IPS-15b (cell line): ENCODE measurements around the gene MBNL2.

Experiments used
- H3K27me3 ChIP-seq: one replicate; pipeline ENCODE4 v1.6.1; 2013; ENCODE audit warnings: low read length; ENCODE audit not compliant: control insufficient read depth, insufficient read depth
- H3K36me3 ChIP-seq: one replicate; pipeline ENCODE4 v1.6.1; 2013; ENCODE audit warnings: low read length; ENCODE audit not compliant: control insufficient read depth, insufficient read depth
- H3K4me1 ChIP-seq: one replicate; pipeline ENCODE4 v1.6.1; 2013; ENCODE audit warnings: mild to moderate bottlenecking, low read length; ENCODE audit not compliant: control insufficient read depth, insufficient read depth
- H3K4me3 ChIP-seq: one replicate; pipeline ENCODE4 v1.5.1; 2013; ENCODE audit warnings: low read depth, low read length
- H3K9ac ChIP-seq: one replicate; pipeline ENCODE4 v1.6.1; 2013; ENCODE audit warnings: low read depth, mild to moderate bottlenecking, low read length
- H3K9me3 ChIP-seq: one replicate; pipeline ENCODE4 v1.6.1; 2013; ENCODE audit warnings: mild to moderate bottlenecking, low read length; ENCODE audit not compliant: control insufficient read depth, insufficient read depth

MBNL2 gene

GRCh38 chr13:97353927-97354675 is 132.0 kb downstream of the MBNL2 start:
- no peaks in the 10 kb centered on the region for H3K4me1 ChIP-seq
- no peak overlapping the region for H3K4me3 ChIP-seq
- H3K27me3 ChIP-seq, result no peaks in the 10 kb centered on the region
- no peak overlapping the region for H3K9ac ChIP-seq
- no peaks in the 10 kb centered on the region for H3K9me3 ChIP-seq
- no peaks in the 10 kb centered on the region for H3K36me3 ChIP-seq

- Histone ChIP-seq H3K4me1 (no peaks in the 10 kb centered on the region), H3K9me3 (no peaks in the 10 kb centered on the region), H3K4me3 (no peak overlapping the region), H3K36me3 (no peaks in the 10 kb centered on the region), H3K27me3 (no peaks in the 10 kb centered on the region), H3K9ac (no peak overlapping the region)
Measured at GRCh38 chr13:97354808-97355207, 132.7 kb downstream of the MBNL2 start.

GRCh38 chr13:97356592-97356991 is 134.5 kb downstream of the MBNL2 start:
- H3K9ac ChIP-seq, result no peak overlapping the region
- no peaks in the 10 kb centered on the region for H3K9me3 ChIP-seq
- H3K36me3 ChIP-seq, result no peaks in the 10 kb centered on the region
- H3K27me3 ChIP-seq, result no peaks in the 10 kb centered on the region
- no peak overlapping the region for H3K4me3 ChIP-seq
- no peaks in the 10 kb centered on the region for H3K4me1 ChIP-seq

GRCh38 chr13:97359181-97360057 is 137.3 kb downstream of the MBNL2 start:
- Histone ChIP-seq H3K4me3 (no peak overlapping the region), H3K4me1 (no peaks in the 10 kb centered on the region), H3K27me3 (no peaks in the 10 kb centered on the region), H3K9ac (no peak overlapping the region), H3K9me3 (no peaks in the 10 kb centered on the region), H3K36me3 (no peaks in the 10 kb centered on the region)

GRCh38 chr13:97360610-97361009 is 138.5 kb downstream of the MBNL2 start:
- Histone ChIP-seq H3K4me3 (no peak overlapping the region), H3K4me1 (no peaks in the 10 kb centered on the region), H3K27me3 (no peaks in the 10 kb centered on the region), H3K9me3 (no peaks in the 10 kb centered on the region), H3K9ac (no peak overlapping the region), H3K36me3 (no peaks in the 10 kb centered on the region)

- no peaks in the 10 kb centered on the region for H3K36me3 ChIP-seq
- H3K4me3 ChIP-seq, result no peak overlapping the region
- no peaks in the 10 kb centered on the region for H3K27me3 ChIP-seq
- H3K4me1 ChIP-seq, result peaks cover 7% of the 10 kb centered on the region
- H3K9ac ChIP-seq, result no peak overlapping the region
- no peaks in the 10 kb centered on the region for H3K9me3 ChIP-seq
Measured at GRCh38 chr13:97364031-97364430, 141.9 kb downstream of the MBNL2 start.

GRCh38 chr13:97364827-97365226 is 142.7 kb downstream of the MBNL2 start:
- peaks cover 7% of the 10 kb centered on the region for H3K4me1 ChIP-seq
- no peaks in the 10 kb centered on the region for H3K9me3 ChIP-seq
- no peaks in the 10 kb centered on the region for H3K36me3 ChIP-seq
- no peak overlapping the region for H3K9ac ChIP-seq
- no peaks in the 10 kb centered on the region for H3K27me3 ChIP-seq
- no peak overlapping the region for H3K4me3 ChIP-seq

- Histone ChIP-seq H3K4me1 (peaks cover 7% of the 10 kb centered on the region), H3K9ac (no peak overlapping the region), H3K9me3 (no peaks in the 10 kb centered on the region), H3K27me3 (no peaks in the 10 kb centered on the region), H3K4me3 (no peak overlapping the region), H3K36me3 (no peaks in the 10 kb centered on the region)
Measured at GRCh38 chr13:97366172-97366688, 144.1 kb downstream of the MBNL2 start.

GRCh38 chr13:97367016-97367822 is 145.1 kb downstream of the MBNL2 start:
- Histone ChIP-seq H3K27me3 (no peaks in the 10 kb centered on the region), H3K4me3 (no peak overlapping the region), H3K4me1 (peaks cover 7% of the 10 kb centered on the region), H3K9ac (no peak overlapping the region), H3K36me3 (no peaks in the 10 kb centered on the region), H3K9me3 (no peaks in the 10 kb centered on the region)

GRCh38 chr13:97369261-97369893 is 147.2 kb downstream of the MBNL2 start:
- peaks cover 7% of the 10 kb centered on the region for H3K4me1 ChIP-seq
- no peaks in the 10 kb centered on the region for H3K27me3 ChIP-seq
- no peaks in the 10 kb centered on the region for H3K36me3 ChIP-seq
- H3K4me3 ChIP-seq, result no peak overlapping the region
- no peaks in the 10 kb centered on the region for H3K9me3 ChIP-seq
- H3K9ac ChIP-seq, result no peak overlapping the region

GRCh38 chr13:97371486-97372109 is 149.5 kb downstream of the MBNL2 start:
- peaks cover 7% of the 10 kb centered on the region for H3K4me1 ChIP-seq
- no peaks in the 10 kb centered on the region for H3K27me3 ChIP-seq
- no peaks in the 10 kb centered on the region for H3K36me3 ChIP-seq
- H3K9ac ChIP-seq, result no peak overlapping the region
- H3K9me3 ChIP-seq, result no peaks in the 10 kb centered on the region
- H3K4me3 ChIP-seq, result no peak overlapping the region
